NCI-H2227 treated with DMSO at 0.1 percent for 48 hours (cell line): ENCODE results near the gene MYBPHL.

ENCODE experiments used
- DNase-seq: peaks from one replicate; lab custom pipeline; 2025; lab: John Stamatoyannopoulos, UW

Gene MYBPHL

GRCh38 chr1:109251277-109252166, 55.3 kb downstream of the MYBPHL start:
- DNase-seq: no peak

- DNase-seq: no peak
Measured at GRCh38 chr1:109250454-109251276, 56.1 kb downstream of the MYBPHL start.

- DNase-seq: no peak
Measured at GRCh38 chr1:109249654-109250401, 57.0 kb downstream of the MYBPHL start.

DNA sequence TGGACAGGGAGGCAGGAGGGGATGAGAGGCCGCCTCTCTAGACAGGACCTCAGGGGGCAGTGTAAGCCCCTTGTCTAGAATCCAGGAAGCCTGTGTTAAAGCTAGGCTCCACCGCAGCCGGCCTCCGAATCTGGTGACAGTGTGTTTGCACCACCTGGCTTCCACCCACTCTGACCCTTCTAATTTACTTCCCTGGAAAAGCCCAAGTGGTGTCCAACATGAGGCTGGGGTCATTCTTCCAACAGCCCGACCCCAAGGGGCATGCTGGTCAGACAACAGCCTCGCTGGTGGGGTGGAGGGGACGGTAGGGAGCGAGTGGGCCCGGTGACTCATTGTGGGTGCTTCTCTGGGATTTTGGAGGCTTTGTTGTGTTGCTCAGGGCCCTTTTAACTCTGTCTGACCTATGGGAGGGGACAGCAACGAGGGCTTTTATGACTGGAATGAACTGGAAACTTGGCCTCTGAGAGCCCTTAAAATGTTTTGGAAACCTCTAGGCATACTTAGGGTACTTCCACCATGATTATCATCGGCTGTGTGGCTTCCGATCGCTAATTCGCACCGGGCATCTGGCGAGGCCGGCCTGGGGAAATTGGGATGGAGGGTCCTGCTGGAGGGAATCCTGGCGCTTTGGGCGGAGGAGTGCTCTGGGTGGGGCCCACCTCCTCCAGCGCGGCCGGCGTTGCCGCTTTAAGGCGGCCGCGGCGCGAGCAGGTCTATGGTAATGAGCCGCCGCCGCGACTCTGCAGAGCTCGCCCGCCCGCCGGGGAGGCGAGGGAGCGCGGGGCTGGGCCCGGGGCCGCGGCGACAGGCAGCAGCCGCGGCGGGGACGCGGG, 57.8 kb downstream of the MYBPHL start, which contains the start of gene CELSR2:
TSS of gene CELSR2 (plus strand) at position 743 of the 833 bp plus-strand sequence. CDS start 541 bp downstream, outside the sequence.
- DNase-seq: peak; percentile 46

- DNase-seq: no peak
Measured at GRCh38 chr1:109248444-109248796, 58.4 kb downstream of the MYBPHL start.

- DNase-seq: no peak
Measured at GRCh38 chr1:109247401-109248365, 59.1 kb downstream of the MYBPHL start.

GRCh38 chr1:109246141-109246551, 60.7 kb downstream of the MYBPHL start:
- DNase-seq: no peak

DNA sequence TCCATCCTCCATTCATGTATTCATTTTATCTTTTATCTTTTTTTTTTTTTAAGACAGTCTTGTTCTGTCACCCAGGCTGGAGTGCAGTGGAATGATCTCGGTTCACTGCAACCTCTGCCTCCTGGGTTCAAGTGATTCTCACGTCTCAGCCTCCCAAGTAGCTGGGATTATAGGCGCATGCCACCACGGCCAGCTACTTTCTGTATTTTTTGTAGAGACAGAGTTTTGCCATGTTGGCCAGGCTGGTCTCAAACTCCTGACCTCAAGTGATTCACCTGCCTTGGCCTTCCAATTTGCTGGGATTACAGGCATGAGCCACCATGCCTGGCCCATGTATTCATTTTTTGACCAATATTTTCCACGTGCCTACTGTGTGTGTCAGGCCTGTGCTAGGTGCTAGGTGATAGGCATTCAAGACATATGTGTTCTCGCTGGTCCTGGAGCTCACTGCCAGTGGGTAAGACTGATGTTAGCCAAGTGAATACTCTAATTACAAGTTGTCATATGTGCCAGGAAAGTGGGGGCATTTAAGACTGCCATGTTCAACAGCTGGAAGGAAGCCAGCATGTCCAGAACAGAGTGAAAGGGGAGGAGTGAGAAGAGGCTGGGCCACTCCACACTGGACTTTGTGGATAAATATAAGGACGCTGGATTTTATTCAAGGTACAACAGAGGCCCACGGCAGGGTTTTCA, 62.8 kb downstream of the MYBPHL start:
- no peak for DNase-seq

GRCh38 chr1:109243221-109243620, 63.6 kb downstream of the MYBPHL start:
- no peak for DNase-seq

- DNase-seq: no peak
Measured at GRCh38 chr1:109242387-109242786, 64.4 kb downstream of the MYBPHL start.
